Cardiac muscle cell (in vitro differentiated cells and primary cell): ENCODE data around the gene ADAMTSL3. TPM values are rescaled to one million over a fixed set of nuclear protein-coding genes. Genes with fewer than 3 reads are reported as not detected.

Source experiments
- DNase-seq, 2 donors: peaks; one replicate each; pipeline versions ENCODE4 v3.0.0 to v3.0.0-alpha.2; 2010 to 2017; ENCODE audit warnings: low read depth in 1 of 2, low spot score in 1 of 2
- H3K27ac ChIP-seq: fragments of 200-600 bp; sonication (generic); 2 replicates; pipeline ENCODE4 v1.5.1; 2016
- H3K27me3 ChIP-seq: fragments of 200-600 bp; sonication (generic); 2 replicates; pipeline ENCODE4 v1.6.0; 2016; ENCODE audit warnings: control low read depth
- H3K36me3 ChIP-seq: fragments of 200-600 bp; sonication (generic); 2 replicates; pipeline ENCODE4 v1.5.1; 2016; ENCODE audit warnings: control low read depth
- H3K4me1 ChIP-seq: fragments of 200-600 bp; sonication (generic); 2 replicates; pipeline ENCODE4 v1.8.1; 2017; ENCODE audit warnings: low read depth, mild to moderate bottlenecking, mixed run types
- H3K4me3 ChIP-seq: fragments of 200-600 bp; sonication (generic); 2 replicates; pipeline ENCODE4 v1.5.1; 2016; ENCODE audit warnings: mild to moderate bottlenecking
- H3K9me3 ChIP-seq: fragments of 200-600 bp; sonication (generic); 2 replicates; pipeline ENCODE4 v1.5.1; 2017; ENCODE audit warnings: low read depth, mild to moderate bottlenecking, control low read depth
- polyA plus RNA-seq: library from polyadenylated mRNA; unstranded; fragments of >200 nt; fragmentation: Nextera tagmentation; extraction: Ambion mirVana; gene quantifications from 2 replicates; pipeline ENCODE4 v1.2.1, GENCODE V29; 2016
- total RNA-seq: library from RNA; depleted of rRNA; stranded (reverse); fragments of >200 nt; gene quantifications from 2 replicates; pipeline ENCODE4 v1.2.3, GENCODE V29; 2016
- TF ChIP-seq, protein P1 (sequence below): IDR thresholded peaks from 2 replicates; pipeline ENCODE4 v1.5.1; 2012; ENCODE audit warnings: low read depth, mild to moderate bottlenecking, low read length

The ADAMTSL3 gene
- total and polyA plus RNA-seq, 2 experiments from 2014 or later: 0.83 to 2.0 TPM

- TF ChIP-seq, protein P1, sequence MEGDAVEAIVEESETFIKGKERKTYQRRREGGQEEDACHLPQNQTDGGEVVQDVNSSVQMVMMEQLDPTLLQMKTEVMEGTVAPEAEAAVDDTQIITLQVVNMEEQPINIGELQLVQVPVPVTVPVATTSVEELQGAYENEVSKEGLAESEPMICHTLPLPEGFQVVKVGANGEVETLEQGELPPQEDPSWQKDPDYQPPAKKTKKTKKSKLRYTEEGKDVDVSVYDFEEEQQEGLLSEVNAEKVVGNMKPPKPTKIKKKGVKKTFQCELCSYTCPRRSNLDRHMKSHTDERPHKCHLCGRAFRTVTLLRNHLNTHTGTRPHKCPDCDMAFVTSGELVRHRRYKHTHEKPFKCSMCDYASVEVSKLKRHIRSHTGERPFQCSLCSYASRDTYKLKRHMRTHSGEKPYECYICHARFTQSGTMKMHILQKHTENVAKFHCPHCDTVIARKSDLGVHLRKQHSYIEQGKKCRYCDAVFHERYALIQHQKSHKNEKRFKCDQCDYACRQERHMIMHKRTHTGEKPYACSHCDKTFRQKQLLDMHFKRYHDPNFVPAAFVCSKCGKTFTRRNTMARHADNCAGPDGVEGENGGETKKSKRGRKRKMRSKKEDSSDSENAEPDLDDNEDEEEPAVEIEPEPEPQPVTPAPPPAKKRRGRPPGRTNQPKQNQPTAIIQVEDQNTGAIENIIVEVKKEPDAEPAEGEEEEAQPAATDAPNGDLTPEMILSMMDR: no peak
- no peak for DNase-seq
- H3K27ac ChIP-seq: no peak overlapping the region
- no peaks in the 10 kb centered on the region for H3K36me3 ChIP-seq
- H3K4me1 ChIP-seq: no peaks in the 10 kb centered on the region
- no peaks in the 10 kb centered on the region for H3K9me3 ChIP-seq
- H3K4me3 ChIP-seq: no peak overlapping the region
- no peaks in the 10 kb centered on the region for H3K27me3 ChIP-seq
Observed at GRCh38 chr15:83612226-83612625, 41.7 kb upstream of the ADAMTSL3 start.

- no peaks in the 10 kb centered on the region for H3K27me3 ChIP-seq
- TF ChIP-seq, protein P1: no peak
- no peaks in the 10 kb centered on the region for H3K4me1 ChIP-seq
- no peak for DNase-seq
- no peaks in the 10 kb centered on the region for H3K36me3 ChIP-seq
- no peak overlapping the region for H3K4me3 ChIP-seq
- H3K27ac ChIP-seq: no peak overlapping the region
- no peaks in the 10 kb centered on the region for H3K9me3 ChIP-seq
Observed at GRCh38 chr15:83612898-83613635, 40.9 kb upstream of the ADAMTSL3 start.

- no peaks in the 10 kb centered on the region for H3K4me1 ChIP-seq
- H3K27ac ChIP-seq: no peak overlapping the region
- DNase-seq: peak in 1 of 2 donors; percentile 53
- no peaks in the 10 kb centered on the region for H3K36me3 ChIP-seq
- no peak overlapping the region for H3K4me3 ChIP-seq
- no peaks in the 10 kb centered on the region for H3K9me3 ChIP-seq
- TF ChIP-seq, protein P1: no peak
- H3K27me3 ChIP-seq: no peaks in the 10 kb centered on the region
Observed at GRCh38 chr15:83613714-83614113, 40.2 kb upstream of the ADAMTSL3 start.

DNA sequence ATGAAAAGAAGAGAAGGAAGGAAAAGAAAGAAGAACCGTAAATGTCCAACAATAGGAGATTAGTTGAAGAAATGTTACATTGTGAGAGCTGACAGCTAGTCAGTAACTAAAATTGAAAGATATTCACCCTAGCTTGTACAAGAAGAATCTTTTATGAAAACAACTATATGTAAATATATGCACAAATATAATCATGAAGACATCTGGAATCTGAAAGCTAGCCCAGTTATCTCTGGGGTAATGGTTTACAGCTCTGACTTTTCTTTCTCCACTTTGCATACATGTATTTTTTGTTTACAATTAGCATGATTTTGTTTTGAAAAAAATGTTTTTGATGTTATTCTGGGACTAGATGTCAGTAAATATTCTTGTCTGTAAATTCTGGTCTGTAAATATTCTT is 37.1 kb upstream of the ADAMTSL3 start:
- DNase-seq: no peak
- Histone ChIP-seq H3K4me1 (no peaks in the 10 kb centered on the region), H3K27ac (no peak overlapping the region), H3K9me3 (no peaks in the 10 kb centered on the region), H3K4me3 (no peak overlapping the region), H3K36me3 (no peaks in the 10 kb centered on the region), H3K27me3 (no peaks in the 10 kb centered on the region)
- TF ChIP-seq, protein P1: no peak

GRCh38 chr15:83626171-83626802 is 27.6 kb upstream of the ADAMTSL3 start:
- Histone ChIP-seq H3K27me3 (no peaks in the 10 kb centered on the region), H3K4me3 (no peak overlapping the region), H3K36me3 (no peaks in the 10 kb centered on the region), H3K4me1 (no peaks in the 10 kb centered on the region), H3K9me3 (no peaks in the 10 kb centered on the region), H3K27ac (no peak overlapping the region)
- DNase-seq: peak in 1 of 2 donors; percentile 46
- TF ChIP-seq, protein P1: no peak
